ENCODE measurements around the gene CFAP126.

- TF ChIP-seq POLR2AphosphoS5 (IDR thresholded peaks at IDR 0.05; ENCODE audit: borderline replicate concordance, low read depth, low read length) (no peak), EZH2 (IDR thresholded peaks at IDR 0.05) (no peak)
Measured at GRCh38 chr1:161357073-161357472, 10.6 kb downstream of the CFAP126 start.

All from SK-N-MC (cell line).